ENCODE results near the gene ZNF714.

- no peak for TF ChIP-seq CTCF (IDR thresholded peaks at IDR 0.05; ENCODE audit: low read depth, low read length)
- no peak for TF ChIP-seq EZH2phosphoT487 (IDR thresholded peaks at IDR 0.05; ENCODE audit: low read depth)
These were observed 29.1 kb upstream of the ZNF714 start for GRCh38 chr19:21052902-21053301.
